T-cell (primary cell): ENCODE data around the gene COX8A. TPM values are rescaled to one million over a fixed set of nuclear protein-coding genes. Genes with fewer than 3 reads are reported as not detected.

ENCODE experiments used
- ATAC-seq, 4 experiments: fragments of 200-7000 bp in 3 of 4; fragments of 150-1000 bp in 1 of 4; cut with Tn5 transposase; replicated peaks in 1 of 4; 1 replicate in 3 of 4; 2 replicates in 1 of 4; pipeline ENCODE4 v1.10.0; 2021; ENCODE audit warnings: moderate library complexity in 3 of 4, mild to moderate bottlenecking in 2 of 4, moderate number of reproducible peaks in 1 of 4
- CTCF ChIA-PET, 2 donors: fragments of 300-600 bp; sonication (Branson Sonifier 250); formaldehyde crosslinking; loops; one replicate each; lab custom pipeline; 2022; ENCODE audit warnings: antibody characterized with exemption in 2 of 2; lab: Charles Lee
- POLR2A ChIA-PET, 2 donors: fragments of 300-600 bp; sonication (Branson Sonifier 250); formaldehyde crosslinking; loops; one replicate each; lab custom pipeline; 2022; ENCODE audit warnings: antibody characterized with exemption in 2 of 2; lab: Charles Lee
- DNase-seq, 35 experiments: peaks; one replicate each; pipeline versions ENCODE4 v3.0.0 to v3.0.0-alpha.2; 2013 to 2023
- H3K27ac ChIP-seq: one replicate; pipeline ENCODE4 v1.5.1; 2013; ENCODE audit warnings: low read length
- H3K27me3 ChIP-seq, 2 experiments: replicated peaks in 1 of 2; 1 replicate in 1 of 2; 2 replicates in 1 of 2; pipeline versions ENCODE4 v1.6.1 to v1.7.0; 2013; ENCODE audit warnings: low read length in 1 of 2, mixed read lengths in 1 of 2; ENCODE audit not compliant: control insufficient read depth in 2 of 2, insufficient read depth in 2 of 2; ENCODE audit errors: extremely low read depth in 1 of 2
- H3K36me3 ChIP-seq, 2 donors: 1 replicate in 1 of 2; 2 replicates in 1 of 2; pipeline versions ENCODE4 v1.6.1 to v1.7.0; 2013; ENCODE audit warnings: low read length in 1 of 2; ENCODE audit not compliant: control insufficient read depth in 2 of 2, insufficient read depth in 1 of 2; ENCODE audit errors: extremely low read depth in 1 of 2
- H3K4me1 ChIP-seq, 2 experiments: 1 replicate in 1 of 2; 2 replicates in 1 of 2; pipeline versions ENCODE4 v1.6.1 to v1.7.0; 2013; ENCODE audit warnings: low read length in 2 of 2, mixed read lengths in 1 of 2; ENCODE audit not compliant: insufficient read depth in 2 of 2, control insufficient read depth in 1 of 2; ENCODE audit errors: extremely low read depth in 1 of 2
- H3K4me3 ChIP-seq, 2 donors: 1 replicate in 1 of 2; 2 replicates in 1 of 2; pipeline versions ENCODE4 v1.5.1 to v1.7.0; 2013; ENCODE audit warnings: mild to moderate bottlenecking in 2 of 2, low read length in 1 of 2, moderate library complexity in 1 of 2; ENCODE audit not compliant: control insufficient read depth in 1 of 2; ENCODE audit errors: extremely low read depth in 1 of 2
- H3K9me3 ChIP-seq: 2 replicates; pipeline ENCODE4 v1.7.0; 2013
- H3K27ac Mint-ChIP-seq, 2 donors: one replicate each; pipeline ENCODE4 v1.8.0; 2020 to 2021; ENCODE audit warnings: mild to moderate bottlenecking in 2 of 2, mixed read lengths in 2 of 2
- H3K27me3 Mint-ChIP-seq, 2 donors: one replicate each; pipeline ENCODE4 v1.8.0; 2021 to 2022; ENCODE audit warnings: mixed read lengths in 2 of 2
- H3K36me3 Mint-ChIP-seq: one replicate; pipeline ENCODE4 v1.8.0; 2021; ENCODE audit warnings: mixed read lengths
- H3K4me1 Mint-ChIP-seq, 3 donors: one replicate each; pipeline ENCODE4 v1.8.0; 2020 to 2022; ENCODE audit warnings: mixed read lengths in 3 of 3, mild to moderate bottlenecking in 1 of 3
- H3K4me3 Mint-ChIP-seq, 3 donors: one replicate each; pipeline ENCODE4 v1.8.0; 2020 to 2022; ENCODE audit warnings: mild to moderate bottlenecking in 3 of 3, mixed read lengths in 3 of 3, moderate library complexity in 3 of 3
- H3K9me3 Mint-ChIP-seq, 3 donors: one replicate each; pipeline ENCODE4 v1.8.0; 2020 to 2022; ENCODE audit warnings: mixed read lengths in 3 of 3
- WGBS: methylation state at CpG from one replicate; pipeline ENCODE4 v1.1.5; 2013; ENCODE audit warnings: missing lambda C conversion rate; ENCODE audit not compliant: insufficient coverage; 5-methylcytosine and 5-hydroxymethylcytosine counted together
- total RNA-seq, 35 experiments: library from RNA in 6 of 35; stranded (reverse) in 6 of 35; fragments of 120-200 nt in 1 of 35; gene quantifications; one replicate each; pipeline versions ENCODE4 v1.2.1 to v1.2.4 and lab custom pipeline; 2013 to 2026

Gene COX8A
- total RNA-seq, 5 donors from 2014 or later (not counting 1 experiment from before 2014, with no cell fraction given), result 108 to 152 (median 125) TPM

- no peaks in the 10 kb centered on the region for H3K36me3 Mint-ChIP-seq
- ChIA-PET POLR2A (no interaction called here), CTCF (no interaction called here)
- DNase-seq (no peak), ATAC-seq (no peak)
- H3K4me3 Mint-ChIP-seq, result no peak overlapping the region
- H3K27me3 Mint-ChIP-seq, result no peaks in the 10 kb centered on the region
- peaks cover 0 to 9% (median 0%) of the 10 kb centered on the region in 3 donors for H3K9me3 Mint-ChIP-seq
- H3K4me1 Mint-ChIP-seq, result no peaks in the 10 kb centered on the region
- Histone ChIP-seq H3K27ac (no peak overlapping the region), H3K9me3 (no peaks in the 10 kb centered on the region), H3K36me3 (no peaks in the 10 kb centered on the region), H3K4me3 (no peak overlapping the region), H3K4me1 (no peaks in the 10 kb centered on the region), H3K27me3 (peaks cover 0 to 7% of the 10 kb centered on the region in 2 experiments)
- 80% methylated on average over 17 of the region's 20 CpGs for WGBS
- no peak overlapping the region for H3K27ac Mint-ChIP-seq
These were observed 41.1 kb downstream of the COX8A start for GRCh38 chr11:64015510-64015909.

DNA sequence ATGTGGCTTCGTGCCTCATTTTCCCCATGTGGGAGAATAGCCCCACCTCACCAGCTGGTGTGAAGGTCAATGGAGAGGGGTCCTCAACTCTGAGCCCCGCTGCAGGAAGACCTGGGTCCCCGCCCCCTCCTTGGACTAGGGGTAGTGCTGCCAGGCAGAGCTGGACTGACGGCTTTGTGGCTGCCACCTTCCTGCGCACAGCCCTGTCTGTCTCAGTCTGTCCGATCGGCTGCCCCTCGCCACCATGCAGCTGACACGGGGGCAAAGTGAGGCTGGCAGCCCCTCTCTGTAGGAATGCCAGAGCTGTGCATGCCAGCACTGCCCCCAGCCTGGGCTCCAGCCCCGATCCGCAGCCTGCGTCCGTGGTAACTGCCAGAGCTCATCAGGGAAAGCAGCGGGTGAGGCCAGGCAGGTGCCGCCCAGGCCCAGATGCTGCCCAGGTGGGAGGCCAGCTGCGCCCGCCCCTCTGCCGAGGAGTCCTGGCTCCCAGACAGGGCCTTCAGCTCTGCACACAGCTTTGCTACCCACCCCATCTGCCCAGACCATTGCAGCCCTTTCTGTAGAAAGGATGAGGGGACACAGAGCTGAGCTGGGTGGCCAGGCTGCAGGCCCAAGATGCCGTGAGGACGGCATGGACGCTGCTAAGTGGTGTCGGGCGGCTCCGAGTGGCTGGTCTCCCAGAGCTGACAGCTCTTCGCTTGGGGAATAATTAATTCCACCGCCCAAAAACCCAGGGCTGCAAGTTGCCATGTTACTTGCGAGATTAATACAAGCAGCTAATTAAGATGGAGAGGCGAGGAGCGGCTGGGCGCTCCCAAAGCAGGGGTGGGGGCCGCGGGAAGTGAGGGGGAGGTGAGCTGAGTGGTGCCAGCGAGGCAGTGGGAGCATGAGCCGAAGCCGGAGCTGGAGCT is 41.8 kb downstream of the COX8A start:
- no peak overlapping the region for H3K4me3 ChIP-seq
- H3K27ac ChIP-seq, result no peak overlapping the region
- CTCF ChIA-PET, result no interaction called here
- Mint-ChIP-seq H3K27me3 (no peaks in the 10 kb centered on the region), H3K4me3 (no peak overlapping the region), H3K9me3 (peaks cover 0 to 2% (median 0%) of the 10 kb centered on the region in 3 donors), H3K4me1 (no peaks in the 10 kb centered on the region), H3K27ac (no peak overlapping the region), H3K36me3 (no peaks in the 10 kb centered on the region)
- no peaks in the 10 kb centered on the region for H3K4me1 ChIP-seq
- no peaks in the 10 kb centered on the region for H3K36me3 ChIP-seq
- 90% methylated on average over 27 of the region's 35 CpGs for WGBS
- DNase-seq (no peak), ATAC-seq (no peak)
- H3K27me3 ChIP-seq, result peaks cover 0 to 3% of the 10 kb centered on the region in 2 experiments
- POLR2A ChIA-PET, result no interaction called here
- no peaks in the 10 kb centered on the region for H3K9me3 ChIP-seq

- DNase-seq, result no peak
- Histone ChIP-seq H3K27me3 (peaks cover 0 to 4% of the 10 kb centered on the region in 2 experiments), H3K27ac (no peak overlapping the region), H3K4me3 (no peak overlapping the region), H3K9me3 (no peaks in the 10 kb centered on the region), H3K36me3 (no peaks in the 10 kb centered on the region), H3K4me1 (no peaks in the 10 kb centered on the region)
- Mint-ChIP-seq H3K36me3 (no peaks in the 10 kb centered on the region), H3K4me3 (no peak overlapping the region), H3K4me1 (no peaks in the 10 kb centered on the region), H3K27ac (no peak overlapping the region), H3K27me3 (no peaks in the 10 kb centered on the region), H3K9me3 (no peaks in the 10 kb centered on the region)
- no peak for ATAC-seq
- ChIA-PET POLR2A (no interaction called here), CTCF (no interaction called here)
- 94% methylated on average over 6 of the region's 7 CpGs for WGBS
These were observed 43.5 kb downstream of the COX8A start for GRCh38 chr11:64017945-64018224.

GRCh38 chr11:64018310-64018709 is 43.9 kb downstream of the COX8A start:
- Histone ChIP-seq H3K4me3 (no peak overlapping the region), H3K27me3 (peaks cover 0 to 4% of the 10 kb centered on the region in 2 experiments), H3K4me1 (no peaks in the 10 kb centered on the region), H3K9me3 (no peaks in the 10 kb centered on the region), H3K36me3 (no peaks in the 10 kb centered on the region), H3K27ac (no peak overlapping the region)
- Mint-ChIP-seq H3K4me3 (no peak overlapping the region), H3K9me3 (no peaks in the 10 kb centered on the region), H3K27me3 (no peaks in the 10 kb centered on the region), H3K27ac (no peak overlapping the region), H3K4me1 (no peaks in the 10 kb centered on the region), H3K36me3 (no peaks in the 10 kb centered on the region)
- DNase-seq (no peak), ATAC-seq (no peak)
- ChIA-PET POLR2A (no interaction called here), CTCF (no interaction called here)
- WGBS, result 83% methylated on average over 8 of the region's 8 CpGs

DNA sequence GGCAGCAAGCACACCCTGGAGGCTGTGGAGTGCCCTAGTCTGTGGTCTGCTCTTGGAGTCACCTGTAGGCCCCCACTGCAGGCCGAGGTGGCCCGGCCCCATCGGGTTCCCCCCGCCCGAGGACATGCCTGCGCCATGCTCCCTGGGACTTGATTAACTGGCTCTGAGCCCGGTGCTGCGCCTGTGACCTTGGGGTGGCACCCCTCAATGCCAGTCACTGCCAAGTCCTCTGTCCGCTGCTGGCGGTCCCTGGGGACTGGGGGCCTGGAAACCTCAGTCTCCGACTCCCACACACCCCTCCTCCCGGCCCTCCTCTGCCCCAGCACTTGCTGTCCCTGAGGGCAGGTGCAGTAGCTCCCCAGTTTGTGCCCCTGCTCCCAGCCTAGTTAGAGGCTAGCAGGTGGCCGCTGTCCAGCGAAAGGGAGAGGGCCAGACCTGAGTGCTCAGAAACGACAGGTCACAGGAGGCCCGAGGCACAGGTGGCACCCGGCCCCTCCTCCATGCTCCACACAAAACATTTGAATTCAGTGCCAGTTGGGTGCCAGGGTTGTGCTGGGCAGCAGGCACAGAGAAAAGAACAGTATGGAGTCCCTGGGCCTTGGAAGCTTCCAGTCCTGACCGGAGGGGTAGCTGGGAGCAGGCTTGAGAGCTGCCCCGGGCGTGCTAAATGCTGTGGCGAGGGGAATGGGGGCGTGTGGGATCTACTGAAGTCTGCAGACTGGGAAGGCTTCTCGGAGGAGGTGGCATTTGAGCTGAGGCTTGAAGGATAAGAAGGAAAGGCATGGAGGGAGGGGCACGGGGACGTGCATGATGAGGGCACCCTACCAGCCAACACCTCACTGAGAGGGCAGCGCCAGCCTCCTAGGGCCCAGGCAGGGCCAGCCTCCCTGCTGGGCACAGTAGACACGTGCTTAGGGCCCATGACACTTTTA is 45.0 kb downstream of the COX8A start:
- POLR2A ChIA-PET, result no interaction called here
- Histone ChIP-seq H3K4me3 (no peak overlapping the region), H3K4me1 (no peaks in the 10 kb centered on the region), H3K9me3 (no peaks in the 10 kb centered on the region), H3K36me3 (no peaks in the 10 kb centered on the region), H3K27me3 (peaks cover 0 to 7% of the 10 kb centered on the region in 2 experiments), H3K27ac (no peak overlapping the region)
- H3K4me3 Mint-ChIP-seq, result no peak overlapping the region
- CTCF ChIA-PET, result no interaction called here
- 85% methylated on average over 20 of the region's 27 CpGs for WGBS
- no peak overlapping the region for H3K27ac Mint-ChIP-seq
- no peaks in the 10 kb centered on the region for H3K9me3 Mint-ChIP-seq
- H3K27me3 Mint-ChIP-seq, result no peaks in the 10 kb centered on the region
- no peaks in the 10 kb centered on the region for H3K36me3 Mint-ChIP-seq
- DNase-seq (no peak), ATAC-seq (no peak)
- H3K4me1 Mint-ChIP-seq, result no peaks in the 10 kb centered on the region

- Mint-ChIP-seq H3K27ac (no peak overlapping the region), H3K36me3 (no peaks in the 10 kb centered on the region), H3K4me1 (no peaks in the 10 kb centered on the region), H3K4me3 (no peak overlapping the region), H3K27me3 (no peaks in the 10 kb centered on the region), H3K9me3 (no peaks in the 10 kb centered on the region)
- 86% methylated on average over 14 of the region's 22 CpGs for WGBS
- Histone ChIP-seq H3K4me3 (no peak overlapping the region), H3K27me3 (peaks cover 0 to 7% of the 10 kb centered on the region in 2 experiments), H3K36me3 (no peaks in the 10 kb centered on the region), H3K27ac (no peak overlapping the region), H3K9me3 (no peaks in the 10 kb centered on the region), H3K4me1 (no peaks in the 10 kb centered on the region)
- ChIA-PET CTCF (no interaction called here), POLR2A (no interaction called here)
- ATAC-seq, result no peak
- no peak for DNase-seq
These were observed 46.7 kb downstream of the COX8A start for GRCh38 chr11:64020976-64021756.
